ENCODE data around the gene CNOT11. TPM values are rescaled to one million over a fixed set of nuclear protein-coding genes. Genes with fewer than 3 reads are reported as not detected.

Gene CNOT11
- total and polyA plus RNA-seq, 2 of the 13 experiments (the other 11 are each of a cell fraction or from before 2014, with no cell fraction given) = 114 to 209 TPM

DNA sequence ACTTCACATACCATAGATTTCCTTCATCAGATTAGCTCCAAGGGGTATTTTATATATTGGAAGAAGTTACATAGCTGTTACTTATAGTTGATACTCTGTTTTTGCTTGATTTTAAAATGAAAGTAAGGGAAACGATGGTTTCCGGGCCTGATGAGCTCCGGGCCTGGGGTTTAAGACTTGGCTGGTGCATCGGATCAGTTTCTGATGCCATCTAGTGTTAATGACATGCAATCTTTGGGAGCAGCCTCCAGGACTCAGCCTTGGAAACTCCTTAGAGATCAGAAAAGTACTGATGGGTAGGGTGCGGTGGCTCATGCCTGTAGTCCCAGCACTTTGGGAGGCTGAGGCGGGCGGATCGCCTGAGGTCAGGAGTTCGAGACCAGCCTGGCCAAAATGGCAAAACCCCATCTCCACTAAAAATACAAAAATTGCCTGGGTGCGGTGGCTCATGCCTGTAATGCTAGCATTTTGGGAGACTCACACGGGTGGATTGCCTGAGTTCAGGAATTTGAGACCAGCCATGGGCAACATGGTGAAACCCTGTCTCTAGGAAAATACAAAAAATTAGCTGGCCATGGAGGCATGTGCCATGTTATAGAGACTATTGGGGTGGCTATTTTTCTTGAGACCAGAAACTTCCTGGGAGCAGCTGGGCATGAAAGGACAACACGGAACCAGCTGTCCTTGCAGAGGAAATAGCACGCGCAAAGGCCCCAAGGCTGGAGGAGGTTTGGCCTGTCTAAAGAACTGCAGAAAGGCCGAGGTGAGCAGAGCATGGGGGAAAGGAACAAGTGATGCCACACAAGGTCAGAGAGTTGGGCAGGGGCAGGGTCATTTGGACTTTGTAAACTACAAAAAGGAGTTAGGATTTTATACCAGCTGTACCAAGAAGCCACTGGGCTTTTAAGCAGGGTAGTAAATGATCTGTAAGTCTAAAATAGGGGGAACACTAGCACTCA lies 46.9 kb upstream of the CNOT11 start (continued):
- TF ChIP-seq, protein P1, sequence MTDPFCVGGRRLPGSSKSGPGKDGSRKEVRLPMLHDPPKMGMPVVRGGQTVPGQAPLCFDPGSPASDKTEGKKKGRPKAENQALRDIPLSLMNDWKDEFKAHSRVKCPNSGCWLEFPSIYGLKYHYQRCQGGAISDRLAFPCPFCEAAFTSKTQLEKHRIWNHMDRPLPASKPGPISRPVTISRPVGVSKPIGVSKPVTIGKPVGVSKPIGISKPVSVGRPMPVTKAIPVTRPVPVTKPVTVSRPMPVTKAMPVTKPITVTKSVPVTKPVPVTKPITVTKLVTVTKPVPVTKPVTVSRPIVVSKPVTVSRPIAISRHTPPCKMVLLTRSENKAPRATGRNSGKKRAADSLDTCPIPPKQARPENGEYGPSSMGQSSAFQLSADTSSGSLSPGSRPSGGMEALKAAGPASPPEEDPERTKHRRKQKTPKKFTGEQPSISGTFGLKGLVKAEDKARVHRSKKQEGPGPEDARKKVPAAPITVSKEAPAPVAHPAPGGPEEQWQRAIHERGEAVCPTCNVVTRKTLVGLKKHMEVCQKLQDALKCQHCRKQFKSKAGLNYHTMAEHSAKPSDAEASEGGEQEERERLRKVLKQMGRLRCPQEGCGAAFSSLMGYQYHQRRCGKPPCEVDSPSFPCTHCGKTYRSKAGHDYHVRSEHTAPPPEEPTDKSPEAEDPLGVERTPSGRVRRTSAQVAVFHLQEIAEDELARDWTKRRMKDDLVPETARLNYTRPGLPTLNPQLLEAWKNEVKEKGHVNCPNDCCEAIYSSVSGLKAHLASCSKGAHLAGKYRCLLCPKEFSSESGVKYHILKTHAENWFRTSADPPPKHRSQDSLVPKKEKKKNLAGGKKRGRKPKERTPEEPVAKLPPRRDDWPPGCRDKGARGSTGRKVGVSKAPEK (CRISPR knock-in tag; IDR thresholded peaks at IDR 0.05; ENCODE audit: borderline replicate concordance) = no peak
- peak; percentile 64; the same call in 1 of the 2 replicates for TF ChIP-seq SMAD3 (CRISPR knock-in tag; IDR thresholded peaks at IDR 0.05)
- TF ChIP-seq MEF2D (CRISPR knock-in tag; IDR thresholded peaks at IDR 0.05) = no peak
- TF ChIP-seq NR2F2 (IDR thresholded peaks at IDR 0.05; ENCODE audit: borderline replicate concordance, low read depth) = no peak
- no peak for TF ChIP-seq ARNT2 (CRISPR knock-in tag; IDR thresholded peaks at IDR 0.05; ENCODE audit: low read depth)
- TF ChIP-seq FOXK2 (IDR thresholded peaks at IDR 0.05) = no peak
- TF ChIP-seq DR1 (CRISPR knock-in tag; IDR thresholded peaks at IDR 0.05) = no peak
- TF ChIP-seq ZBTB38 (CRISPR knock-in tag; IDR thresholded peaks at IDR 0.05) = peak; percentile 47; the same call in 1 of the 2 replicates
- TF ChIP-seq, protein P2, sequence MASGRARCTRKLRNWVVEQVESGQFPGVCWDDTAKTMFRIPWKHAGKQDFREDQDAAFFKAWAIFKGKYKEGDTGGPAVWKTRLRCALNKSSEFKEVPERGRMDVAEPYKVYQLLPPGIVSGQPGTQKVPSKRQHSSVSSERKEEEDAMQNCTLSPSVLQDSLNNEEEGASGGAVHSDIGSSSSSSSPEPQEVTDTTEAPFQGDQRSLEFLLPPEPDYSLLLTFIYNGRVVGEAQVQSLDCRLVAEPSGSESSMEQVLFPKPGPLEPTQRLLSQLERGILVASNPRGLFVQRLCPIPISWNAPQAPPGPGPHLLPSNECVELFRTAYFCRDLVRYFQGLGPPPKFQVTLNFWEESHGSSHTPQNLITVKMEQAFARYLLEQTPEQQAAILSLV (CRISPR knock-in tag; IDR thresholded peaks at IDR 0.05; ENCODE audit: borderline replicate concordance) = no peak
- no peak for TF ChIP-seq JUN (CRISPR knock-in tag; IDR thresholded peaks at IDR 0.05)
- TF ChIP-seq, protein P3, sequence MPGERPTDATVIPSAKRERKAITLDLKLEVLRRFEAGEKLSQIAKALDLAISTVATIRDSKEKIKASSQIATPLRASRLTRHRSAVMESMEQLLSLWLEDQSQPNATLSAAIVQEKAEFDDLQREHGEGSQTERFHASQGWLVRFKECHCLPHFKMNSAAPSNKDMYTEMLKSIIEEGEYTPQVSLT (CRISPR knock-in tag; IDR thresholded peaks at IDR 0.05; ENCODE audit: borderline replicate concordance, low read depth) = no peak
- no peak for TF ChIP-seq PAF1 (CRISPR knock-in tag; IDR thresholded peaks at IDR 0.05)
- peak; percentile 76 for TF ChIP-seq ZFY (CRISPR knock-in tag; IDR thresholded peaks at IDR 0.05)
- TF ChIP-seq, protein P4, sequence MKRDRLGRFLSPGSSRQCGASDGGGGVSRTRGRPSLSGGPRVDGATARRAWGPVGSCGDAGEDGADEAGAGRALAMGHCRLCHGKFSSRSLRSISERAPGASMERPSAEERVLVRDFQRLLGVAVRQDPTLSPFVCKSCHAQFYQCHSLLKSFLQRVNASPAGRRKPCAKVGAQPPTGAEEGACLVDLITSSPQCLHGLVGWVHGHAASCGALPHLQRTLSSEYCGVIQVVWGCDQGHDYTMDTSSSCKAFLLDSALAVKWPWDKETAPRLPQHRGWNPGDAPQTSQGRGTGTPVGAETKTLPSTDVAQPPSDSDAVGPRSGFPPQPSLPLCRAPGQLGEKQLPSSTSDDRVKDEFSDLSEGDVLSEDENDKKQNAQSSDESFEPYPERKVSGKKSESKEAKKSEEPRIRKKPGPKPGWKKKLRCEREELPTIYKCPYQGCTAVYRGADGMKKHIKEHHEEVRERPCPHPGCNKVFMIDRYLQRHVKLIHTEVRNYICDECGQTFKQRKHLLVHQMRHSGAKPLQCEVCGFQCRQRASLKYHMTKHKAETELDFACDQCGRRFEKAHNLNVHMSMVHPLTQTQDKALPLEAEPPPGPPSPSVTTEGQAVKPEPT (CRISPR knock-in tag; IDR thresholded peaks at IDR 0.05; ENCODE audit: low read depth) = no peak; the same call in 1 of the 2 replicates
- TF ChIP-seq ATAD3A (CRISPR knock-in tag; IDR thresholded peaks at IDR 0.05) = no peak
- TF ChIP-seq ZNF776 (CRISPR knock-in tag; IDR thresholded peaks at IDR 0.05) = no peak
- TF ChIP-seq, protein P5, sequence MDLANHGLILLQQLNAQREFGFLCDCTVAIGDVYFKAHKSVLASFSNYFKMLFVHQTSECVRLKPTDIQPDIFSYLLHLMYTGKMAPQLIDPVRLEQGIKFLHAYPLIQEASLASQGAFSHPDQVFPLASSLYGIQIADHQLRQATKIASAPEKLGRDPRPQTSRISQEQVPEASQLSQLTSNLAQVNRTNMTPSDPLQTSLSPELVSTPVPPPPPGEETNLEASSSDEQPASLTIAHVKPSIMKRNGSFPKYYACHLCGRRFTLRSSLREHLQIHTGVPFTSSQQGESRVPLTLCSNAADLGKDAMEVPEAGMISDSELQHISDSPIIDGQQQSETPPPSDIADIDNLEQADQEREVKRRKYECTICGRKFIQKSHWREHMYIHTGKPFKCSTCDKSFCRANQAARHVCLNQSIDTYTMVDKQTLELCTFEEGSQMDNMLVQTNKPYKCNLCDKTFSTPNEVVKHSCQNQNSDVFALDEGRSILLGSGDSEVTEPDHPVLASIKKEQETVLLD (CRISPR knock-in tag; IDR thresholded peaks at IDR 0.05; ENCODE audit: low read depth) = no peak
- TF ChIP-seq ZNF549 (CRISPR knock-in tag; IDR thresholded peaks at IDR 0.05) = no peak
- TF ChIP-seq, protein P6, sequence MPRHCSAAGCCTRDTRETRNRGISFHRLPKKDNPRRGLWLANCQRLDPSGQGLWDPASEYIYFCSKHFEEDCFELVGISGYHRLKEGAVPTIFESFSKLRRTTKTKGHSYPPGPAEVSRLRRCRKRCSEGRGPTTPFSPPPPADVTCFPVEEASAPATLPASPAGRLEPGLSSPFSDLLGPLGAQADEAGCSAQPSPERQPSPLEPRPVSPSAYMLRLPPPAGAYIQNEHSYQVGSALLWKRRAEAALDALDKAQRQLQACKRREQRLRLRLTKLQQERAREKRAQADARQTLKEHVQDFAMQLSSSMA (CRISPR knock-in tag; IDR thresholded peaks at IDR 0.05) = no peak
- no peak for TF ChIP-seq ZNF430 (CRISPR knock-in tag; IDR thresholded peaks at IDR 0.05)

Measured in HepG2 (cell line).